Common myeloid progenitor, CD34-positive (primary cell): ENCODE measurements around the gene TYRO3.

Experiments
- CTCF ChIA-PET: fragments of 350-600 bp; sonication (Branson Sonifier 250); formaldehyde crosslinking; loops from one replicate; lab custom pipeline; 2021; ENCODE audit warnings: antibody characterized with exemption; lab: Charles Lee
- POLR2A ChIA-PET: fragments of 350-600 bp; sonication (Branson Sonifier 250); formaldehyde crosslinking; loops from one replicate; lab custom pipeline; 2021; ENCODE audit warnings: antibody characterized with exemption; lab: Charles Lee
- DNase-seq, 3 donors: peaks; one replicate each; pipeline versions ENCODE4 v3.0.0 to v3.0.0-alpha.2; 2013
- H3K27ac ChIP-seq, 2 experiments: 1 replicate in 1 of 2; 2 replicates in 1 of 2; pipeline ENCODE4 v1.7.0; 2013; ENCODE audit warnings: inconsistent platforms in 2 of 2, low read length in 2 of 2, mild to moderate bottlenecking in 2 of 2, low read depth in 1 of 2, moderate library complexity in 1 of 2; ENCODE audit not compliant: severe bottlenecking in 2 of 2, insufficient read depth in 1 of 2, poor library complexity in 1 of 2
- H3K27me3 ChIP-seq, 5 experiments: replicated peaks in 2 of 5; 1 replicate in 3 of 5; 2 replicates in 2 of 5; pipeline versions ENCODE4 v1.6.1 to v1.7.0; 2013; ENCODE audit warnings: low read length in 4 of 5, mild to moderate bottlenecking in 2 of 5, moderate library complexity in 2 of 5, inconsistent platforms in 1 of 5; ENCODE audit not compliant: insufficient read depth in 5 of 5, control insufficient read depth in 4 of 5
- H3K36me3 ChIP-seq, 4 experiments: 1 replicate in 2 of 4; 2 replicates in 2 of 4; pipeline versions ENCODE4 v1.6.1 to v1.7.0; 2013; ENCODE audit warnings: low read length in 3 of 4, control low read depth in 1 of 4, mild to moderate bottlenecking in 1 of 4; ENCODE audit not compliant: control insufficient read depth in 4 of 4, insufficient read depth in 4 of 4
- H3K4me1 ChIP-seq, 4 experiments: 1 replicate in 3 of 4; 2 replicates in 1 of 4; pipeline versions ENCODE4 v1.6.1 to v1.7.1; 2013; ENCODE audit warnings: low read length in 3 of 4, mild to moderate bottlenecking in 3 of 4, control low read depth in 1 of 4, inconsistent platforms in 1 of 4, moderate library complexity in 1 of 4; ENCODE audit not compliant: control insufficient read depth in 4 of 4, insufficient read depth in 4 of 4; ENCODE audit errors: control extremely low read depth in 1 of 4
- H3K4me3 ChIP-seq, 7 experiments: 1 replicate in 4 of 7; 2 replicates in 3 of 7; pipeline versions ENCODE4 v1.5.1 to v1.7.0; 2013; ENCODE audit warnings: mild to moderate bottlenecking in 7 of 7, low read length in 6 of 7, moderate library complexity in 6 of 7, inconsistent platforms in 2 of 7, low read depth in 2 of 7, control low read depth in 1 of 7; ENCODE audit not compliant: insufficient read depth in 4 of 7, control insufficient read depth in 1 of 7; ENCODE audit errors: extremely low read depth in 1 of 7
- H3K9me3 ChIP-seq, 5 experiments: 1 replicate in 4 of 5; 2 replicates in 1 of 5; pipeline versions ENCODE4 v1.6.1 to v1.7.1; 2013; ENCODE audit warnings: low read length in 4 of 5, mild to moderate bottlenecking in 2 of 5, inconsistent platforms in 1 of 5, low read depth in 1 of 5, moderate library complexity in 1 of 5; ENCODE audit not compliant: control insufficient read depth in 4 of 5, insufficient read depth in 2 of 5; ENCODE audit errors: control extremely low read depth in 1 of 5
- WGBS: methylation state at CpG from one replicate; pipeline ENCODE4 v1.1.5; 2013; ENCODE audit not compliant: insufficient coverage; 5-methylcytosine and 5-hydroxymethylcytosine counted together

The TYRO3 gene

DNA sequence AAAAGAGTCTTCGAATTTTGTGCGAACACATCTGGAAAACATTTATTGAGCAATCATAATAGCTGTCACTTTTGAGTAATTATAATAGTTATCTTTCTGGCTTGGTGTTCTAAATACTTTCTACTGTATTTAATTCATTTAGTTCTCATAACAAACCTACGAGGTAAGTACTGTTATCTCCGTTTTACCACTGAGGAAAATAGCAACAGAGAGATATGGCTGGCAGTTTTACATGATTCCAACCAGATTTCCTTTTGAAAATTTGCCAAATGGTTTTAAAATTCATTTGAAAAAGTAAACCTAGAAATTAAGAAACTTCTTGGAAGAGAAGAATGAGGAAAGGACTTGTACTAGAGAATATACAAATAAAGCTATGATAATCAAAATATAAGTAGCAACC lies 63.9 kb downstream of the TYRO3 start:
- H3K36me3 ChIP-seq: no peaks in the 10 kb centered on the region
- peaks cover 0 to 8% (median 3%) of the 10 kb centered on the region in 4 experiments for H3K4me1 ChIP-seq
- no peak for DNase-seq
- H3K4me3 ChIP-seq: no peak overlapping the region
- no peak overlapping the region for H3K27ac ChIP-seq
- peaks cover 0 to 4% (median 0%) of the 10 kb centered on the region in 5 experiments for H3K27me3 ChIP-seq
- POLR2A ChIA-PET: no interaction called here
- CTCF ChIA-PET: interaction anchor here (1.2 kb wide), 1 partner anchor 150 kb away, joined by 3 read pairs; no protein-coding TSS in a partner anchor
- peaks cover 0 to 5% (median 2%) of the 10 kb centered on the region in 5 experiments for H3K9me3 ChIP-seq
- WGBS: no CpG with 5 or more reads among the region's 4 CpGs

DNA sequence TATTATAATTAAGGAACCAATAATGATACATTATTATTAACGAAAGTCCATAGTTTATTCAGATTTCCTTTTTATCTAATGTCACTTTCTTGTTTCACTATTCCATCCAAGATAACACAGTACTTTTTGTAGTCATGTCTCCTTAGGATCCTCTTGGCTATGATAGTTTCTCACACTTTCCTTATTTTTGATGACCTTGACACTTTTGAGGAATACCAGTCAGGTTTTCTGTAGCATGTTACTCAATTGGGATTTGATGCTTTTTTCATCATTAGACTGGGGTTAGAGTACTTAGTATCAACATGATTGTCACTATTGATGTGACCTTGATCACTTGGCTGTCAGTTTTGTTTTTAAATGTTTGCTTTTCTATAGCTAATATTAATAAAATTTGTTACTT lies 68.2 kb downstream of the TYRO3 start:
- ChIA-PET CTCF (interaction anchor here (0.7 to 1.6 kb wide), 6 partner anchors 11 to 185 kb away, joined by 3 to 5 read pairs (median 4); no protein-coding TSS in a partner anchor), POLR2A (no interaction called here)
- Histone ChIP-seq H3K27ac (no peak overlapping the region), H3K36me3 (no peaks in the 10 kb centered on the region), H3K27me3 (no peaks in the 10 kb centered on the region), H3K4me3 (no peak overlapping the region), H3K9me3 (no peaks in the 10 kb centered on the region), H3K4me1 (no peaks in the 10 kb centered on the region)
- WGBS: no CpG with 5 or more reads among the region's 1 CpG
- no peak for DNase-seq

GRCh38 chr15:41629463-41629862 lies 70.5 kb downstream of the TYRO3 start:
- WGBS: no CpG with 5 or more reads among the region's 4 CpGs
- ChIA-PET POLR2A (interaction anchor here (0.8 kb wide), 1 partner anchor 31 kb away, joined by 4 read pairs; no protein-coding TSS in a partner anchor), CTCF (interaction anchor here (1.0 to 1.2 kb wide), 2 partner anchors 18 to 26 kb away, joined by 3 read pairs; no protein-coding TSS in a partner anchor)
- H3K9me3 ChIP-seq: no peaks in the 10 kb centered on the region
- no peak for DNase-seq
- H3K27me3 ChIP-seq: no peaks in the 10 kb centered on the region
- no peak overlapping the region for H3K4me3 ChIP-seq
- peaks cover 0 to 11% (median 8%) of the 10 kb centered on the region in 4 experiments for H3K4me1 ChIP-seq
- H3K36me3 ChIP-seq: no peaks in the 10 kb centered on the region
- H3K27ac ChIP-seq: no peak overlapping the region

GRCh38 chr15:41629883-41630282 lies 70.9 kb downstream of the TYRO3 start:
- H3K36me3 ChIP-seq: no peaks in the 10 kb centered on the region
- 97% methylated on average over 3 of the region's 5 CpGs for WGBS
- peaks cover 0 to 12% (median 8%) of the 10 kb centered on the region in 4 experiments for H3K4me1 ChIP-seq
- POLR2A ChIA-PET: interaction anchor here (0.8 kb wide), 1 partner anchor 31 kb away, joined by 4 read pairs; no protein-coding TSS in a partner anchor
- no peak overlapping the region for H3K27ac ChIP-seq
- CTCF ChIA-PET: interaction anchor here (1.0 to 1.2 kb wide), 2 partner anchors 17 to 26 kb away, joined by 3 read pairs; no protein-coding TSS in a partner anchor
- H3K27me3 ChIP-seq: no peaks in the 10 kb centered on the region
- H3K9me3 ChIP-seq: no peaks in the 10 kb centered on the region
- H3K4me3 ChIP-seq: no peak overlapping the region
- no peak for DNase-seq

DNA sequence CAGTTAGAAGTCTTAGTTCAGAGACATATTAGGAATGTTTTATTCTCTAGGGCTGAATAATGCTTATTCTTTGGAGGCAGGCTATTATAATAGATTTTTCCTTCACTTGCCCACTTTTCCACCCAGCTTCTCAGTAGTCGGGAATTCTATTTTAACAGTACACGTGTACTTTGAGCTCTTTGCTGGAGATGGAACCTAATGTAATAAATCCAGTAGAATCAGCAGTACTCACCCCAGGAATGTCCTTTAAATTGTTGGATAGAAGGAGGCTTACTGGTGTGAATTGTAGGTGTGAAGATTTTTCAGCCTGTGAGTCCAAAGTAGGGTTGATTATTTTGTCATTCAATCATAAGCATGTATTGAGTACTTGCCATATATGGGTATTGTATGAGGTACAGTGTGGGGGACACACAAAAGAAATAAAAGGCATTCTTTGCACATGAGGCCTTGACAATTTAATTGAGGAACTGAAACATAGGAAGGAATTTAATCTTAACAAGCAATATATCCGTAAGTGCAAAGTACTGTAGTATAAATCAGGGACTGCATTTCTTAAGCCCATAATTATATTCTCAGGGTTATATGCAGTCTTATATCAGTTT lies 71.7 kb downstream of the TYRO3 start:
- ChIA-PET POLR2A (no interaction called here), CTCF (interaction anchor here (2.9 kb wide), 1 partner anchor 27 kb away, joined by 10 read pairs; no protein-coding TSS in a partner anchor)
- Histone ChIP-seq H3K36me3 (no peaks in the 10 kb centered on the region), H3K4me1 (peaks cover 0 to 12% (median 8%) of the 10 kb centered on the region in 4 experiments), H3K27ac (no peak overlapping the region), H3K4me3 (no peak overlapping the region), H3K27me3 (no peaks in the 10 kb centered on the region), H3K9me3 (no peaks in the 10 kb centered on the region)
- no CpG with 5 or more reads among the region's 3 CpGs for whole genome bisulfite sequencing
- no peak for DNase-seq

- WGBS: 100% methylated on average over 1 of the region's 3 CpGs
- ChIA-PET POLR2A (no interaction called here), CTCF (interaction anchor here (2.9 kb wide), 1 partner anchor 28 kb away, joined by 10 read pairs; no protein-coding TSS in a partner anchor)
These were observed 73.0 kb downstream of the TYRO3 start for GRCh38 chr15:41631880-41632470.

More at GRCh38 chr15:41631880-41632470, 73.0 kb downstream of the TYRO3 start:
- Histone ChIP-seq H3K27ac (no peak overlapping the region), H3K9me3 (no peaks in the 10 kb centered on the region), H3K36me3 (no peaks in the 10 kb centered on the region), H3K4me3 (no peak overlapping the region), H3K27me3 (no peaks in the 10 kb centered on the region), H3K4me1 (peaks cover 0 to 12% (median 8%) of the 10 kb centered on the region in 4 experiments)
- no peak for DNase-seq
